ENCODE measurements around the gene SAP30BP. TPM values are rescaled to one million over a fixed set of nuclear protein-coding genes. Genes with fewer than 3 reads are reported as not detected.

The SAP30BP gene
- 80.6 TPM for polyA plus RNA-seq (2013, experiment 1 of 2; ENCODE audit: insufficient read length)
- 58.3 TPM for polyA plus RNA-seq (2013, experiment 2 of 2; ENCODE audit: insufficient read length)

GRCh38 chr17:75666959-75667790 lies at the start of gene SAP30BP, which contains the start of gene RECQL5:
TSS of gene SAP30BP (plus strand) at chr17:75667338. CDS start at chr17:75667373, 35 bp downstream.
TSS of gene RECQL5 (minus strand) at chr17:75667154. CDS start at chr17:75666557, 597 bp downstream.
- DNase-seq, result peak; percentile 98

GRCh38 chr17:75617675-75618074 lies 49.5 kb upstream of the SAP30BP start:
- DNase-seq, result no peak

DNA sequence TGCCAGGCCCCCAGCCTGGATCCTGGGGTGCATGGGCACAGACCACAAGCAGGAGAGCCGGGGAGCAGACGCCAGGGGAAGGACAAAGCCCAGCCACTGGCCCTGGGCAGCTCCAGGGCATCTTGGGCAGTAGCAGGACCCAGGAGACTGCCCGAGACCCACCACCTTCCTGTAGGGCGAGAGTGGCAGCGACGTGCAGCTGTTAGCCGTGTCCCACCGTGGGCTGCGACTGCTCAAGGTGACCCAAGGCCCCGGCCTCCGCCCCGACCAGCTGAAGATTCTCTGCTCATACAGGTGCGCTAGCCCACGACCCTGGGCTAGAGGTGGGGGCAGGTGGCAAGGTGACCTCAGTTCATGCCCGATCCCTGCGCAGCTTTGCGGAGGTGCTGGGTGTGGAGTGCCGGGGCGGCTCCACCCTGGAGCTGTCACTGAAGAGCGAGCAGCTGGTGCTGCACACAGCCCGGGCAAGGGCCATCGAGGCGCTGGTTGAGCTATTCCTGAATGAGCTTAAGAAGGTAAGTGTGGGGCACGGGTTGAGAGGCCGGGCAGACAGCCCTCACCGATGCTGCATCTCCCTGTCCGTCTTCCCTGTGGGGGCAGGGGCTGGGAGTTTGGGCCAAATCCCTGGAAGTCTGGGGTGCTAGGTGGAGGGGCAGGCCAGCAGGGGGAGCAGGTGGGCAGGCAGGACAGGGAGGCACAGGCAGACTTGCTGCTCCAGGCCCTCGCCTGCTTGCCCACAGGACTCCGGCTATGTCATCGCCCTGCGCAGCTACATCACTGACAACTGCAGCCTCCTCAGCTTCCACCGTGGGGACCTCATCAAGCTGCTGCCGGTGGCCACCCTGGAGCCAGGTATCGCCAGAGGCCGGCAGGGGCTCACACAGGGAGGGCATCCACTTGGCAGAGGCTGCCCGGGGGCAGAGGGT lies 47.4 kb upstream of the SAP30BP start:
- DNase-seq, result peak; percentile 38

DNA sequence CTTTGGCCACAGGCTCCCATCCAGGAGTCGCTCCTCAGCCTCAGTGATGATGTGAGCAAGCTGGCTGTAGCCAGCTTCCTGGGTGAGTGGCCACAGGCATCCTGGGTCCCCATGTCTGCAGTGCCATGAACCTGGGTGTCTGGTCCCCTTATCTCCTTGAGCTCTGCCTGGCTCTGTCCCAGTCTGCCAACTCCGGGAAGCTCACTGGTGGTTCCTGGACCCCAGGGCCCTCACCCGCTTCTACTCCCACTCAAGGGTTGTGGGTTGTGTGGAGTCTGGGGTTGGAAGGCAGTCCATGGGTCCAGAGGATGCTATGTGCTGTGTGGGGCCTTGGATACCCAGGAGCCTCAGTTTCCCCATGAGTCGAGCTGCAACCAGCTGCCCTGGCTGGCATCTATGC lies 45.6 kb upstream of the SAP30BP start:
- no peak for DNase-seq

DNA sequence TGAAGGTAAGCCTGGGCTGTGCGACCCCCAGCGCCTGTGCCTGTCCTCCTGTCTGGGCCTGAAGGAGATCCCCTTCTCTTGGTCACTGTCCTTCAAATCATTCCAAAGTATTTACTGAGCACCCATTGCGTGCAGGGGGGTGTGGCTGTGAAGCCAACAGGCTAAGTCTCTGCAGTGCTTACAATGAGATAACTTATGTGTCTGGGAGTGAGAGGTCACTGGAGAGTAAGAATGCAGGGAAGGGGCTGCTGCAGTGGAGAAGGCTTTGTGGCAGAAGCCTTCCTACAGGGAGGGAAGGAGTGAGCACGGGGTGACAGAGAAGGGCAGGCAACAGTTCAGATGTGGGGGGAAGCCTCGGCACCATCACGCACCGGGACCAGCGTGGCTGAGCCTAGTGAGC lies 45.1 kb upstream of the SAP30BP start:
- no peak for DNase-seq

- DNase-seq, result no peak
Observed at GRCh38 chr17:75622771-75623273, 44.3 kb upstream of the SAP30BP start.

GRCh38 chr17:75623386-75623785 lies 43.8 kb upstream of the SAP30BP start:
- DNase-seq, result peak; percentile 38

DNA sequence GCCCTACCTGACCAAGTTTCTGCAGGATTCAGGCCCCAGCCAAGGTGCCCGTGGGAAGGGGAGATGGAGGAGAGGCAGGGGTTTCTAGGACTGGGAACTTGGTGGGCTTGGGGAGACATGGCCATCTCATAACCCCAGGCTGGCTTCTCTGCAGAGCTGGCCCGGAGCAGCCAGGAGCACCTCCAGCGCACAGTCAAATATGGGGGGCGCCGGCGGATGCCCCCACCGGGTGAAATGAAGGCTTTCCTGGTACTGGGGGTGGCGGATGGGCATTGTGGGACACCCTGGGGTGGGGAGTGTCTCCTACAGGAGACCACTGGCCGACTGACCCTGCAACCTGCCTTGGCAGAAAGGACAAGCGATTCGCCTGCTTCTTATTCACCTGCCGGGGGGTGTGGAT lies 43.1 kb upstream of the SAP30BP start:
- no peak for DNase-seq

DNA sequence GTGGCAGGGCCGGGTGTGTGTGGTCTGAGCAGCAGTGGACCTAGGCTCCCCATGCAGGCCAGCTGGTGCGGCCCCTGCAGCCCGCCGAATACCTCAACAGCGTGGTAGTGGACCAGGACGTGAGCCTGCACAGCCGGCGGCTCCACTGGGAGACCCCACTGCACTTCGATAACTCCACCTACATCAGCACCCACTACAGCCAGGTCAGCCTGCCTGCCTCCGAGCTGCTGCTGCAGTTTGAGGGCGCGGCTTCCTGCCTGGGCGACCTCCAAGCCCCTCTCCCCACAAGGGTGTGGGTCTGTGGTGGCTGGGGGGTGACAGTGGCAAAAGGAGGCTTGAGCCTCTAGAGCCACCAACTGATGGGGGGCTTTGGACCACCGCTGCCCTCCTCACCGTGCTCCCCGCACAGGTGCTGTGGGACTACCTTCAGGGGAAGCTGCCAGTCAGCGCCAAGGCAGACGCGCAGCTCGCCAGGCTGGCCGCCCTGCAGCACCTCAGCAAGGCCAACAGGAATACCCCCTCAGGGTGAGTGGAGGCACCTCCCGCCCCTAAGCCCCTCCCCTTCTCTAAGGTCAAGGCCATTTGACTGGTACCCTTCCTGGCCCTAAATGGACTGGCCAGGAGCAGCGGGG lies 42.3 kb upstream of the SAP30BP start:
- no peak for DNase-seq

DNA sequence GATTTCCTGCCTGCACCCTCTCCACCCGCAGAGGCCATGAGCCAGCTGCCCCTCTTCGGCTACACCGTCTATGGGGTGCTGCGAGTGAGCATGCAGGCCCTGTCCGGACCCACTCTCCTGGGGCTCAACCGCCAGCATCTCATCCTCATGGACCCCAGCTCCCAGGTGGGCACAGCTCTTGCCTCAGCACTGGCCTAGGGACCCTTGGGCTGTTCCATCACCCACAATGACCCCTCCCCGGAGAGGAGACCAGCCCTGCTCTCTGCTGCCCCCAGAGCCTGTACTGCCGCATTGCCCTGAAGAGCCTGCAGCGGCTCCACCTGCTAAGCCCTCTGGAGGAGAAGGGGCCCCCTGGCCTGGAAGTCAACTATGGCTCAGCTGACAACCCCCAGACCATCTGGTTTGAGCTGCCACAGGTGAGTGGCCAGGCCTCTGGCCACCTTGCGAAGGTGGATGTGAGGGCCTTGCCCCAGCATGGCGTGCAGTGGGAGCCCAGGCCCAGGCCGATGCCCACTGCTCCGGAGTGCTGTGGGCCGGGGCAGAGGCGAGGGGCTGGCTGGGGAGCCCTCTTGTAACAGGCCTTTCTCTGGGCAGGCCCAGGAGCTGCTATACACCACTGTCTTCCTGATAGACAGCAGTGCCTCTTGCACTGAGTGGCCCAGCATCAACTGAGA lies 41.2 kb upstream of the SAP30BP start:
- DNase-seq, result peak; percentile 17

DNA sequence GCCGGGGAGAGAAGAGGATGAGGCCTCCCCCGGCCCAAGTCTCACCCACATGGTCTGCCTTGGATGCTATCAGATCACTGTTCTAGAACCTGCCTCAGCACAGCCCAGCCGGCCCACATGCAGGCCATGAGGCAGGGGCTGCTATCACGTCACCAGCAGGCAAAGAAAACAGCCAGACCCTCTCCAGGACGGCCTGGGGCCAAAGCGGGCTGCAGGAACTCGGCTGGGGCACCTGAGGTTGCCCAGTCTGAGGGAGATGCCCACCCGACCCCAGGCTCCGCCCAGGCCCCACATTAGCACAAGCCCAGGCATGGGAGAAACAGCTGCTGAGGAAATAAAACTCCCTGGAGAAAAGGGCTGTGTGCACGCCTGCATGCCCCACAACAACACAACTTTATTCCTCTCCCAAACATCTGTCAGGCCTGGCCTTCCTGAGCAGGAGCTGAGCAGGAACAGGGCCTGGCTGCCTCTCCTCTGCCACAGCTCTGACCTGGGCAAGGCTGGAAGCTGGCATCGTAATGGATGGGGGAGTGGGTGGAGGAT lies 40.6 kb upstream of the SAP30BP start:
- no peak for DNase-seq

GRCh38 chr17:75627094-75627493 lies 40.0 kb upstream of the SAP30BP start:
- no peak for DNase-seq

DNA sequence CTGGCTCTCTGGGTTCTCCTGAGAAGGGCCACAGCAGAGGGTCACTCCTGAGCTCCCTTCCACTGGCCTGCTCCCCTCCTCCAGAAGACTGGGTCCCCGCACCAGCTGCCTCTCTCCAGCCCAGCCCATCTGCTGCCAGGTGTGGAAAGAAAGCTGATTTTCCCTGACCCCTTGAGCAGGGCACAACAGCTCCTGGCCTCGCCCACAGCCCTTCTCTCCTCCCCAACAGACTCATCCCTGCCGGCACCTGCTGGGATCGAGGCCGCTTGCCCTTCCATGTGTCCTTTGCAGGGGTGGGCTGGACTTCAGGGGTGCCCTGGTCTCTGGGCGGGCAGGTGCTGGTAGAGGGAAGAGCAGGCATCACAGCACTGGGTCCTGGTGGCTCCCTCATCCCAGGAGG lies 38.7 kb upstream of the SAP30BP start:
- DNase-seq, result no peak

DNA sequence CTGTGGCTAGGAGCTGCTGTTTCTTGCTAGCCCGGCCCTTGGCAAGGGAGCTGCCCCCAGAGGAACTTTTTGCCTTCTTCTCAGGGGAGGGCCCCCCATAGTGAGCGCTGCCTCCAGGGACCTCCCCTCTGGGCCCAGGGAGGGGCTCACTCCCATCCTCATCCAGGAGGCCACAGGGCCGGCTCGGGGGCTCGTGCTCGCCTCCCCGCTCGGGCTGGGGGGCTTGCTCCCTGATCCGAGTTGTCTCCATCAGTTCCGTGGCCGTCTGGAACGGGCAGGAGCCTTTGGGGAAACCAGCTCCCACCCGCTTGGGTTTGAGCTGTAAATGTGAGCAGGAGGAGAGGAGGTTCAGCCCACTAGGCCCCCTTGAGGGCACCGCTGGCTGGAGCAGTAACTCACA lies 38.0 kb upstream of the SAP30BP start:
- DNase-seq, result no peak

DNA sequence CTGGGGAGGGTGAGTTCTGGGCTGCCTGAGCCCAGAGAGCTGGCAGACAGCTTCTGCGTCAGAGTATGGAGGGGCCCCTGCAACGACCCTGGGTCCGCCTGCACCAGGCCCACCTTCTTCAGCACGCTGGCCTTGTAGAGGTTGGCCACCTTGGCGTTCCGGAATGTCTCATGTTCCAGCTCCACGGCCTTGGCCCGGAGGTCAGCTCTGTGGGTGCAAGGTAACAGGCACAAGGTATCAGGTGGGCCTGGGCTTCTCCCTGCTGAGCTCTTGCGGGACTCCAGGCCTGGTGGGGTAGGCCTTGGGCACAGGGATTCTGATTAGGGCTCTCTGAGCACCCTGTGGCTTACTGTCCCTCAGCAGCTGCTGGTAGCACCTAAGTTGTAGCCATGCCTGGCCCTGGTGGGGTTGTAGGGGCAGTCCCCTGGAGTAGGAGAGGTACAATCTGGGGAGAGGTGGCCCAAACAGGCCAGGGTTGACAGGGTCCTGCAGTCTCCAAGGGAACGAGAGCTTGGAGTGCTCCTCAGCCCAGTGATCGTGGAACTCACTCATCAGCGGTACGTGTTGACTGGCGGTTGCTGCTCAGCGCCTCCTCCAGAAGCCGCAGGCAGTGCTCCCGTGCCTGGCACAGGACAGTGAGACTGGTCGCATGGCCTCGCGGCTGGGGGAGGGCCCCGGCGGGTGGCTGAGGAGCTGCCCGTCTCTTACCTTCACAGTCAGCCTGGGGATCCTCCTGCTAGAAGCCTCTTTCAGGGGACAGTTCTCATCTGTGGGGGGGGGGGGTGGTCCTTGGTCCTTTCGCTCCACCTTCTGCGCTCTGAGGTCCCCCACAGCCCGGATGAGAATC lies 36.8 kb upstream of the SAP30BP start:
- DNase-seq, result no peak

GRCh38 chr17:75631353-75631752 lies 35.8 kb upstream of the SAP30BP start:
- DNase-seq, result no peak

- DNase-seq, result no peak
Observed at GRCh38 chr17:75632428-75632827, 34.7 kb upstream of the SAP30BP start.

- peak; percentile 86 for DNase-seq
Observed at GRCh38 chr17:75632863-75633485, 34.2 kb upstream of the SAP30BP start, which contains the start of gene SMIM5. TSS of gene SMIM5 (plus strand) at chr17:75633434. CDS start at chr17:75640202, 6,768 bp downstream.

DNA sequence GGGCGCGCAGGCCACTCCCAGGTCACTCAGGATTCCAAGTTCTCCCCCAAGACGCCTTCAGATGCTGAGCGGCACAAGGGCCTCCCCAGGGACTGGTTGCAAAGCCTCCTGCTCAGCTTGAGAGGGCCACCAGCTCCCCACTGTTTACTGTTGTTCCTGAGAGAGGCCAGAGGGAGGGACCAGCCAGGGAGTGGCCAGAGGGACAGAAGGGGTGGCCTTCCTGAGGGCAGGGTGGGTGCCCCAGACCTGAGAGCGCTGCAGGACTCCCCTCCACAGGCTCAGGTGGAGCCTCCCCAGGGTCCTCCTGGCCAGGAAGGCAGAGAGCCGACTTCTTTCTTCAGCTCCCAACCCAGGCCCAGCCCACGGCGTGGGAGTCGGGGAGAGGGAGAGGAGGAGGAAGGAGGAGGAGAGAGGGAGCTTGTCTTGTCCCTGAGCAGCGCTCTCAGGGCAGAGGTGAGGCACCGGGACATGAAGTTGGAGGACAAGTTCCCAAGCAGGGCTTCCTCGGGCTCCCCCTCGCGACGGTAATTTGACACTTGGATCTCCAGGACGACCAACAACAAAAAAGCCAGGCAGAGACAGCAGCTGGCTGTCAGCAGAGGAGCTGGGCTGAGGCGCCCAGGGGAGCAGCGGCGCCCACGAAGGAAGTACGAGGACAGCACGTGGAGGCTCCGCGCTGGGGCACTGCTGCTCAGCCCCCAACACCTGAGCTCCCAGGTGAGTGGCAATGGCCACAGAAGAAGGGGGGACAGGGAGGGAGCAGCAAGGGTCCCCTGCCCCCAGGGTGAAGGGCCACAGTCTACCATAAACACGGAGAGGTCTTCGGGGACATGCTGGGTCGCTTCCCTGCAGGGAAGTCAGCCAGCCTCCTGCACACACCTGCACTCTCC lies 33.4 kb upstream of the SAP30BP start:
- DNase-seq, result peak; percentile 90
